Measurements from ENCODE around the gene IGIP.

Gene IGIP

GRCh38 chr5:140178482-140179116, 52.9 kb downstream of the IGIP start:
- H3K36me3 ChIP-seq (ENCODE audit: control insufficient read depth in 4 of 4, insufficient read depth in 4 of 4, low read length in 3 of 4): no peaks in the 10 kb centered on the region
- peaks cover 7 to 27% (median 18%) of the 10 kb centered on the region in 4 experiments for H3K4me1 ChIP-seq (ENCODE audit: control extremely low read depth in 1 of 4, control insufficient read depth in 4 of 4, insufficient read depth in 4 of 4, low read length in 3 of 4)
- WGBS (ENCODE audit: insufficient coverage): 100% methylated on average over 2 of the region's 6 CpGs
- peaks cover 0 to 2% (median 0%) of the 10 kb centered on the region in 5 experiments for H3K27me3 ChIP-seq (replicated peaks in 2 of 5; ENCODE audit: control insufficient read depth in 4 of 5, insufficient read depth in 5 of 5, low read length in 4 of 5)
- H3K27ac ChIP-seq (ENCODE audit: insufficient read depth in 1 of 2, low read depth in 1 of 2, low read length in 2 of 2, poor library complexity in 1 of 2, severe bottlenecking in 2 of 2): no peak overlapping the region
- no peak for DNase-seq
- ChIA-PET CTCF (interaction anchor here (0.6 to 1.3 kb wide), 2 partner anchors 34 to 58 kb away, joined by 3 read pairs; no protein-coding TSS in a partner anchor), POLR2A (interaction anchor here (0.8 kb wide), 1 partner anchor 59 kb away, joined by 4 read pairs; no protein-coding TSS in a partner anchor)
- H3K4me3 ChIP-seq (ENCODE audit: control insufficient read depth in 1 of 7, extremely low read depth in 1 of 7, insufficient read depth in 4 of 7, low read depth in 2 of 7, low read length in 6 of 7): no peak overlapping the region
- no peaks in the 10 kb centered on the region for H3K9me3 ChIP-seq (ENCODE audit: control extremely low read depth in 1 of 5, control insufficient read depth in 4 of 5, insufficient read depth in 2 of 5, low read depth in 1 of 5, low read length in 4 of 5)
